Right atrium auricular region (tissue), 2 donors: ENCODE results near the gene SPAG6. TPM values are rescaled to one million over a fixed set of nuclear protein-coding genes. Genes with fewer than 3 reads are reported as not detected.

ENCODE experiments used
- DNase-seq: peaks from one replicate; pipeline ENCODE4 v3.0.0-alpha.2; 2019; ENCODE audit warnings: low spot score
- H3K27ac ChIP-seq, 2 donors: fragments of 200-600 bp; sonication (generic); 1 replicate in 1 of 2; 2 replicates in 1 of 2; pipeline ENCODE4 v1.5.1; 2016 to 2019
- H3K27me3 ChIP-seq, 2 donors: fragments of 200-600 bp; sonication (generic); one replicate each; pipeline versions ENCODE4 v1.5.1 to v1.6.0; 2017 to 2019
- H3K36me3 ChIP-seq: fragments of 200-600 bp; sonication (generic); one replicate; pipeline ENCODE4 v1.5.1; 2016
- H3K4me1 ChIP-seq, 2 donors: fragments of 200-600 bp; sonication (generic); one replicate each; pipeline versions ENCODE4 v1.5.1 to v1.6.0; 2017 to 2019
- H3K4me3 ChIP-seq, 2 donors: fragments of 200-600 bp; sonication (generic); 1 replicate in 1 of 2; 2 replicates in 1 of 2; pipeline ENCODE4 v1.5.1; 2017 to 2019; ENCODE audit warnings: mild to moderate bottlenecking in 1 of 2, moderate library complexity in 1 of 2
- H3K9me3 ChIP-seq, 2 donors: fragments of 200-600 bp; sonication (generic); one replicate each; pipeline ENCODE4 v1.5.1; 2019
- total RNA-seq, 2 donors: library from RNA; depleted of rRNA; stranded (reverse); fragments of >200 nt; gene quantifications; one replicate each; pipeline ENCODE4 v1.1.0, GENCODE V29; 2016
- TF ChIP-seq, protein P1 (sequence below), 2 donors: fragments of 200-600 bp; sonication (generic); IDR thresholded peaks; one replicate each; pipeline ENCODE4 v1.5.1; 2019; ENCODE audit warnings: antibody characterized with exemption in 2 of 2

The SPAG6 gene
- total RNA-seq, 2 donors from 2014 or later, result not detected

DNA sequence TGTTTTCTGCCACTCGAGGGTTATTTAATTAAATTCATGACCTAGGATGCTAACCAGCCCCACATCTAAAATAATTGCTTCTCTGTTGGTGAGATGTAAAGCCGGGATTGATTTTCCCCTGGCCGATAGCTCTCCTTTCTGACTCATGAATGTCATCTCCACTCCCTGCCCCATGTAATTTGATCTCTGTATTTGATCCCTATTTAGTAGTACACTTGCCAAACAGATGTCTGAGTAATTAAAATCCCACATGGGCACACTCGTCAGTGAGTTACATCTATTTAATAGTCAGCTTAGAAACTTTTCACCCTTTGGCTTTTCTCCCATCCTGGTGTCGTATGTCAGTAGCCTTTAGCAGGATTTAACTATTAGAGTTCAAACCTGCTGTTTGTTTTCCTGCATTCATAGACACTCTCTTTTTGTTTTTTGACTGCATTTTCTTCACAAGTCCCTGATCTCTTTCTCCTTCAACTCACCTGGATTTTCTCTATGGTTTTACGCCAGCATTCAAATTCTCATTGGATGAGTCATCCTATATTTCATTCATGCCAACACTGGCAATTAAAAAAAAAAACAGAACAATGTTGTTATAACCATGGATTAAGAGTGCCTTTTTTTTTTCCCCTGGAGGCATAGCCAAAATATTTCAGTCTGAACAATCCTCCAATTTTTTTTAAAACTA, 82.7 kb downstream of the SPAG6 start:
- TF ChIP-seq, protein P1, sequence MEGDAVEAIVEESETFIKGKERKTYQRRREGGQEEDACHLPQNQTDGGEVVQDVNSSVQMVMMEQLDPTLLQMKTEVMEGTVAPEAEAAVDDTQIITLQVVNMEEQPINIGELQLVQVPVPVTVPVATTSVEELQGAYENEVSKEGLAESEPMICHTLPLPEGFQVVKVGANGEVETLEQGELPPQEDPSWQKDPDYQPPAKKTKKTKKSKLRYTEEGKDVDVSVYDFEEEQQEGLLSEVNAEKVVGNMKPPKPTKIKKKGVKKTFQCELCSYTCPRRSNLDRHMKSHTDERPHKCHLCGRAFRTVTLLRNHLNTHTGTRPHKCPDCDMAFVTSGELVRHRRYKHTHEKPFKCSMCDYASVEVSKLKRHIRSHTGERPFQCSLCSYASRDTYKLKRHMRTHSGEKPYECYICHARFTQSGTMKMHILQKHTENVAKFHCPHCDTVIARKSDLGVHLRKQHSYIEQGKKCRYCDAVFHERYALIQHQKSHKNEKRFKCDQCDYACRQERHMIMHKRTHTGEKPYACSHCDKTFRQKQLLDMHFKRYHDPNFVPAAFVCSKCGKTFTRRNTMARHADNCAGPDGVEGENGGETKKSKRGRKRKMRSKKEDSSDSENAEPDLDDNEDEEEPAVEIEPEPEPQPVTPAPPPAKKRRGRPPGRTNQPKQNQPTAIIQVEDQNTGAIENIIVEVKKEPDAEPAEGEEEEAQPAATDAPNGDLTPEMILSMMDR (IDR thresholded peaks at IDR 0.05), result no peak
- H3K27me3 ChIP-seq, result no peaks in the 10 kb centered on the region

GRCh38 chr10:22429146-22429545, 83.8 kb downstream of the SPAG6 start:
- H3K36me3 ChIP-seq, result no peaks in the 10 kb centered on the region
- H3K4me1 ChIP-seq, result no peaks in the 10 kb centered on the region
- H3K9me3 ChIP-seq, result no peaks in the 10 kb centered on the region
- H3K27me3 ChIP-seq, result no peaks in the 10 kb centered on the region
- H3K4me3 ChIP-seq, result no peak overlapping the region
- TF ChIP-seq, protein P1 (IDR thresholded peaks at IDR 0.05), result no peak
- no peak for DNase-seq
- H3K27ac ChIP-seq, result no peak overlapping the region

More for the DNA sequence above, 82.7 kb downstream of the SPAG6 start:
- Histone ChIP-seq H3K27ac (no peak overlapping the region), H3K9me3 (no peaks in the 10 kb centered on the region), H3K4me1 (no peaks in the 10 kb centered on the region), H3K4me3 (no peak overlapping the region), H3K36me3 (no peaks in the 10 kb centered on the region)
- no peak for DNase-seq

GRCh38 chr10:22429981-22430421, 84.7 kb downstream of the SPAG6 start:
- Histone ChIP-seq H3K27ac (no peak overlapping the region), H3K27me3 (no peaks in the 10 kb centered on the region), H3K9me3 (no peaks in the 10 kb centered on the region), H3K4me3 (no peak overlapping the region), H3K4me1 (no peaks in the 10 kb centered on the region), H3K36me3 (no peaks in the 10 kb centered on the region)
- no peak for DNase-seq
- TF ChIP-seq, protein P1 (IDR thresholded peaks at IDR 0.05), result no peak

GRCh38 chr10:22433875-22434274, 88.6 kb downstream of the SPAG6 start:
- no peaks in the 10 kb centered on the region for H3K36me3 ChIP-seq
- H3K27me3 ChIP-seq, result no peaks in the 10 kb centered on the region
- TF ChIP-seq, protein P1 (IDR thresholded peaks at IDR 0.05), result no peak
- H3K4me3 ChIP-seq, result no peak overlapping the region
- peaks cover 0 to 12% of the 10 kb centered on the region in 2 donors for H3K4me1 ChIP-seq
- H3K27ac ChIP-seq, result no peak overlapping the region
- DNase-seq, result no peak
- no peaks in the 10 kb centered on the region for H3K9me3 ChIP-seq

DNA sequence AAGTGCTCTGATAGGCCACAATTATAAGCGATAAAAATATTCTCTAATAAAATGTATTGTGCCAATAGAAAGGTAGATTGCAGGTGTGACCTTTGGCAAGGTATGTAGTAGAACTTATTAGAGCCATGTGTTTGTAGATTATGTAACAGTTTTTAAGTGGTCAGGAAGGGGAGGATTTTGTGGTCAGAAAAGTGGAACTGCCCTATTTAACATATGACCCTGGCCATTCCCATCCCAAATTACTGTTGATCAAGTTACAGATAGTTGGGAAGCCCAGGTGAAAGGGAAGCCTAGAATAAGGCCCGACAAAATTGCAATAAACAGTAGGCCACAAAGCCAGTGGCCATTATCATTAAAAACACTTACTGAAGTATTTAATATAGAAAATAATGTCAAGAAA, 89.2 kb downstream of the SPAG6 start:
- DNase-seq, result no peak
- Histone ChIP-seq H3K9me3 (no peaks in the 10 kb centered on the region), H3K27me3 (no peaks in the 10 kb centered on the region), H3K4me1 (peaks cover 0 to 13% of the 10 kb centered on the region in 2 donors), H3K4me3 (no peak overlapping the region), H3K27ac (no peak overlapping the region), H3K36me3 (no peaks in the 10 kb centered on the region)
- TF ChIP-seq, protein P1 (IDR thresholded peaks at IDR 0.05), result no peak

DNA sequence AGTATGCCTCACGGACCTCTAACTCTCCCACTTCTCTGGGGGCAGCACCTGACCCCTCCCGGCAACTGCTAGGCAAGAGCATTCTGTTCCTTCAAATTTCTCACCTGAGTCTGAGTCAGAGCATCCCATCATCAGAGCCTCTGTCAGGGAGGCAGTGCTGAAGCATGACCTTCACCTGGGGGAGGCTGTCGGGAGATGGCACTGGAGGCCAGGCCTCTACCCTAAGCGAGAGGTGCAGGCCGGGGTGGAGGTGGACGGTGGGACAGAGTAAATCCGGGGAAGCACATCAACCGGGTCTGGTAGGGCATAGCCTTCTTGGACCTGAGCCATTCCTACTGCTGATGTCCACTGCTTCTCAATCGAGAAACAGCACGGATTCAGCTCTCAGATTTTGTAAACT, 90.4 kb downstream of the SPAG6 start:
- no peak overlapping the region for H3K27ac ChIP-seq
- no peaks in the 10 kb centered on the region for H3K36me3 ChIP-seq
- no peak overlapping the region for H3K4me3 ChIP-seq
- DNase-seq, result no peak
- TF ChIP-seq, protein P1 (IDR thresholded peaks at IDR 0.05), result no peak
- H3K9me3 ChIP-seq, result no peaks in the 10 kb centered on the region
- H3K27me3 ChIP-seq, result no peaks in the 10 kb centered on the region
- peaks cover 0 to 13% of the 10 kb centered on the region in 2 donors for H3K4me1 ChIP-seq
